A549 (cell line): ENCODE results near the gene ABHD1.

Source experiments
- REST ChIP-seq: fragments of 200-600 bp; sonication (generic); IDR thresholded peaks from 2 replicates; pipeline ENCODE4 v1.6.1; 2016; ENCODE audit warnings: antibody characterized with exemption, mild to moderate bottlenecking, moderate library complexity
- TP53 ChIP-seq: fragments of 250-450 bp; sonication (Bioruptor Pico); IDR thresholded peaks from 2 replicates; pipeline ENCODE4 v1.5.0; 2021; ENCODE audit warnings: mild to moderate bottlenecking, moderate library complexity
- TF ChIP-seq, protein P1 (sequence below): fragments of >200 bp; sonication (Bioruptor Twin); formaldehyde crosslinking; IDR thresholded peaks from 3 replicates; pipeline ENCODE4 v1.5.1; 2016

DNA sequence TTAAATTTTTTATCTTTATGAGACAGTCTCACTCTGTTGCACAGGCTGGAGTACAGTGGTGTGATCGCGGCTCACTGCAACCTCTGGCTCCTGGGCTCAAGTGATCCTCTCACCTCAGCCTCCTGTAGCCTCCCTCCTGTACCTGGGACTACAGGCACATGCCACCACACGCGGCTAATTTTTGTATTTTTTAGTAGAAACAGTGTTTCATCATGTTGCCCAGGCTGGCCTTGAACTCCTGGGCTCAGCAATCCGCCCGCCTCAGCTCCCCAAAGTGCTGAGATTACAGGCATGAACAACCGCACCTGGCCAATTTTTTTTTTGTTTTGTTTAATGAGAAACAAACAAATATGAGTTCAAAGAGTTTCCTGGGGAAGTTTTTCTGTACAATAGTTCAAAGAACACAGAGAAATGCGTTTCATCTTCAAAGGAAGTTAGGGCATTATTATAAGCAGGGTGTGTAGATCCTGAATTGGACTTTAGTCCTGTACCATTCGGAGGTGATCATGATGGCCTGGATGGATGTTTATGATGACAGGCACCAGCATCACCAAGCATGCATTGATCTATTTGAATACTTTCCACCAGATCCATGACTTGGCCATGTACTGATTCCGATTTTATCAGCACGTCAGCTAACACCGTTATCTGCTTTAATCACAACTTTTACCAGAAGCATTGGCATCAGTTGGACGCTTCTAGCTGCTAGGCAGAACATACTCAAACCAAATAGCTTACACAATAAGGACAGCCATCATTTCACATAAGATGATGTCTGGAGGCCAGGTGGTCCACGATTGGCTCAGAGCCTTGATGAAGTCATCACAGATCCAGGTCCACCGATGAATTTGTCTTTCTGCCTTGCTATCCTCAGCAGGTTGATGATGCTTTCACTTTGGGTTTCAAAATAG lies 54.1 kb downstream of the ABHD1 start:
- TF ChIP-seq REST: no peak
- no peak for TF ChIP-seq TP53 (CRISPR knock-in tag)
- TF ChIP-seq, protein P1, sequence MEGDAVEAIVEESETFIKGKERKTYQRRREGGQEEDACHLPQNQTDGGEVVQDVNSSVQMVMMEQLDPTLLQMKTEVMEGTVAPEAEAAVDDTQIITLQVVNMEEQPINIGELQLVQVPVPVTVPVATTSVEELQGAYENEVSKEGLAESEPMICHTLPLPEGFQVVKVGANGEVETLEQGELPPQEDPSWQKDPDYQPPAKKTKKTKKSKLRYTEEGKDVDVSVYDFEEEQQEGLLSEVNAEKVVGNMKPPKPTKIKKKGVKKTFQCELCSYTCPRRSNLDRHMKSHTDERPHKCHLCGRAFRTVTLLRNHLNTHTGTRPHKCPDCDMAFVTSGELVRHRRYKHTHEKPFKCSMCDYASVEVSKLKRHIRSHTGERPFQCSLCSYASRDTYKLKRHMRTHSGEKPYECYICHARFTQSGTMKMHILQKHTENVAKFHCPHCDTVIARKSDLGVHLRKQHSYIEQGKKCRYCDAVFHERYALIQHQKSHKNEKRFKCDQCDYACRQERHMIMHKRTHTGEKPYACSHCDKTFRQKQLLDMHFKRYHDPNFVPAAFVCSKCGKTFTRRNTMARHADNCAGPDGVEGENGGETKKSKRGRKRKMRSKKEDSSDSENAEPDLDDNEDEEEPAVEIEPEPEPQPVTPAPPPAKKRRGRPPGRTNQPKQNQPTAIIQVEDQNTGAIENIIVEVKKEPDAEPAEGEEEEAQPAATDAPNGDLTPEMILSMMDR: no peak
